NCI-H510A treated with DMSO at 0.1 percent for 48 hours (cell line): ENCODE measurements around the gene SUN3.

Experiments
- DNase-seq: peaks from one replicate; lab custom pipeline; 2025; lab: John Stamatoyannopoulos, UW

SUN3 gene, protein sequence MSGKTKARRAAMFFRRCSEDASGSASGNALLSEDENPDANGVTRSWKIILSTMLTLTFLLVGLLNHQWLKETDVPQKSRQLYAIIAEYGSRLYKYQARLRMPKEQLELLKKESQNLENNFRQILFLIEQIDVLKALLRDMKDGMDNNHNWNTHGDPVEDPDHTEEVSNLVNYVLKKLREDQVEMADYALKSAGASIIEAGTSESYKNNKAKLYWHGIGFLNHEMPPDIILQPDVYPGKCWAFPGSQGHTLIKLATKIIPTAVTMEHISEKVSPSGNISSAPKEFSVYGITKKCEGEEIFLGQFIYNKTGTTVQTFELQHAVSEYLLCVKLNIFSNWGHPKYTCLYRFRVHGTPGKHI

DNA sequence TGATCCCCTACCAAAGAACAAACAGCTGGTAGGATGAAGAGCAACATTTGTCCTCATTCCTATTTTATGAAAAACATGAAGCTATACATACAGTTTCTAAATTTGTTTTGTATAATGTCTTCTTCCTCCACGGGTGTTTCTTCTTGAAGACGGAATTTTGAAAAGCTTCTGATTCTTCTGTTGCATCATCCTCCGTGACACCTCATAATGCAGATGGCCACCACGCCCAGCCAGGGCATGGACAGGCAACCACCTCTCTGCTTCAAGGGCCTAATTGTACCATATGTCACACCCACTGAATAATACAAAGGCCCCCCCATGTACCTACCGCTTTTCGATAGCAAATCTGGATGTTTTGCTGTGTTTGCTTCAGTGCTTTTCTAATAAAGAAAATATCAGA lies at the start of gene SUN3:
Gene SUN3, minus strand, starts transcription at position 170 of the 400 bp plus-strand sequence. Its CDS starts 169 bp downstream, at position 1.
- no peak for DNase-seq

DNA sequence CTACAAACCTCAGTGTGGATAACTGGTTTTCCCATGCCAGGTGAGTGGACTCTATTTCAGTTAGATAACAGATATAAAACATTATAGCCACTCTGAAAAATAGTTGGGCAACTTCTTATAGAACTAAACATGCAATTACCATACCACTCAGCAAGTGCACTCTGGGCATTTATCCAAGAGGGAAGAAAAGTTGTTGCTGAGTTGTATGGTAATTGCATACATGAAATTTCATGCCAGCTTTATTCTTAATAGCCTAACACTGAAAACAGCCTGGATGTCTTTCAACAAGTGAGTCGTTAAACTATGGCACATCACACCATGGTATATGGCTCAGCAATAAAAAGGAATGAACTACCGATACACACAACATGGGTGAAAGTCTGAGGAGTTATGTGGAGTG lies 49.6 kb upstream of the SUN3 start:
- DNase-seq = no peak

DNA sequence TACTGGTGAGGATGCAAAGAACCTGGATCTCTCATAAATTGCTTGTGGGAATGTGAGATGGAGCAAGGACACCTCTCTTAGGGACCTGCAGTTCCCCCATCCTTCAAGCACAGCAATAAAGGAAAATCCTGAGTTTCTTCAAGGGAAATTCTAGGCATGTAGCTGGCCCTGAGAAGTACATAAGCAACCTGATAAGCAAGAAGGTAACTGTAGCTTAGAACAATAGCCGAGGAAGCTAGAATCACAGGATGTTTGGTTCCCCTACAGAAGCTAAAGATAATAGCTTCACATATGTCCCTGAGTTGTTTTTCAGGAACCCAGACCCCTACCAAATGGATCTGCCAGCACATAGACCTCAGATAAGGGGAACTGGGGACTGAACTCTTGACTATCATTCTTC lies 48.5 kb upstream of the SUN3 start:
- no peak for DNase-seq

DNA sequence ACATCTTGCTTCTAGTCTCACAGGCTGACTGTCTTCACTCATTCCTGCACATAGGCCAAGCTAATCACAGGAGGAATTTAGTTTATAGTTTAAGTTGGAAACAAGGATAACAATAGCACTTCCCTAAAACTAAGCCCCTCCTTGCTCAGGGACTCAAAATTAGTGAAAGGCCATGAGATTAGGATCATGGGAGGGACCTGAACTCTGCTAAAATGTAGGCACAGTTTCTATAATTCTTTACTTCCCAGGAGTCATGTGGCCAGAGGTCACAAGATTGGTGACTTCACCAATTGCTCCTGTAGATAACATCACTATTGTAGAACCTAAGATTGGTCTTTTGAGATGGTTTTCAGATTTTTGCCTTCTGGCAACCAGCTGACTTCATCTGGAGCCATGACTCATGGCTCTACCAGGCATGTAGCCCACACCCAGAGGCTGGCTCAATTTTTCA lies 45.3 kb upstream of the SUN3 start:
- DNase-seq = no peak

DNA sequence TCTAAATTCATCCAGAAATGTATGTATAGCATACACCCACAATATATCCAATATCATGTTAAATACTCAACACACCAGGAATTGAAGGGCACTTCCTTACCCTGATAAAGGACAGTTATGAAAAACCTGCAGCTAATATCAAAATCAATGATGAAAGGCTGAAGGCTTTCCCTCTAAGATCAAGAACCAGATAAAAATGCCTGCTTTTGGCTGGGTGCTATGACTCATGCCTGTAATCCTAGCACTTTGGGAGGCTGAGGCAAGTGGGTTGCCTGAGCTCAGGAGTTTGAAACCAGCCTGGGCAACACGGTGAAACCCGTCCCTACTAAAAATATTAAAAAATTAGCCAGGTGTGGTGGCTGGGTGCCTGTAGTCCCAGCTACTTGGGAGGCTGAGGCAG lies 38.6 kb upstream of the SUN3 start:
- no peak for DNase-seq

DNA sequence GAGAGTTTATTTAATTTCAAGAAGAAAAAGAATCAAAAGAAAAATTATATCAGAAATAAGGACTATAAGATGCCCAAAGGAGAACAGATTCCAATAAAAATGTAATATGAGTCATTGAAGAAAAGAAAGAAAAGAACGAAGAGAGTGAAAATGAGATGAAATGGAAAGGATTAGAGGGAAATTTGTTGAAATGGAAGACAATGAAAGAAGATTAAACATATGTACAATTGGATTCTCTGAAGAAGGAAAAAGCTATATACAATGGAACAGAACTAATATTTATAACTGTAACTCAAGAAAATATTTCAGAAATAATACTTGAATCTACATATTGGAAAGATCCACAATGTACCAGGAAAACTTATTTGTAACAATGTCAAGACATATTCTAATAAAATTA lies 35.1 kb upstream of the SUN3 start:
- no peak for DNase-seq

DNA sequence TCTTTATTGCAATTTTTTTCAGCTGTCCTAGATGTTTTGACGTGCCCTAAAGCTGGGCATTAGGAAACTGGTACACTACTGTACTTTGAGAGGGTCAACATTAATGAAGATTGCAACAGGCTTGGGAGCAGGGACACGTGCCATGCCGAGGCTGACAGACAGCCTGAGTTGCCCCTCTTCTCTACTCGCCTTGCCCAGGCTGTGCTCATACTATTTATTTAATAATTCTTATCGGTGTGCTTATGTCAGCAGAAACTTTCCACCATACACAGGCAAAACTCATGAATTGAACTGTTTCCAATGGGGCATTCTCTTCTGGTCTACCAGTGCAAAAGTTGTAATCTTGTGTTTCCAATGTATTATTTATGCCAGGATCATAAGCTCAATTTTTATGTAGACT lies 30.8 kb upstream of the SUN3 start:
- DNase-seq = no peak

DNA sequence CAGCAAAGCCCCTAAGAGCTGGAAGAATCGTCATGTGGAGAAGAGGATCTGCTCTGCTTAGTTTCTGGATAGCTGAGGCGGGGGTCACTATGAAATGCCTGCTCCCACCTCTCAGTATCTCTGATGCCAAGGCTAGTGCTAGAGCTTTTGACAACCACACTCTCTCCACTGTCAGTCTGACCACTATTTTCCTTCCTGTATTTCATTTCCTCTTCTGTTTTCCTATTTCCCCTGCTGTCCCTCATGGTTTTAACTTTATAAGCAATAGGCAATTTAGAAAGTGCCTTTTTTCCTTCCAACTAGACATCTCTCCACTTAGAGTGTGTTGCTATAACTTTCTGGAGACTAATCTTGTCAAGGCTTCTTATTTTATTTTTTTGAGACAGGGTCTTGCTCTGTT lies 30.1 kb upstream of the SUN3 start:
- no peak for DNase-seq

DNA sequence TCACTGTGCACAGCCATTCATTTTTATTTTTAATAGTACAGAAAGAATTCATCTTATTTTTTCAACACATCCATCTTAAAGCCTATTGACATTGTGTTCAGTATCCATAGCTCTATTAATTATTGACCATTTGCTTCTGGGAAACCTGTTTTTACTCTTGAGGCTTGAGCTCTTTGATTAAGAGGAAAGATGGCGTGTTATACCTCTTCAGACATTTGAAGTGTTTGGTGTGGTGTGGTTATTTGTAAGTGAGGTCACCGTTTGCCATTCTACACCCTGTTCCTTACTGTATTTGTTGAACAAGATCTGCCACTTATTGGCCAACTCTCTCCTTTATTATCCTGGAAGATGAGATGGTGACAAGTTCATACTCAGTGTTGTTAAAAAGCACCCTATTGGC lies 24.8 kb upstream of the SUN3 start:
- DNase-seq = no peak

DNA sequence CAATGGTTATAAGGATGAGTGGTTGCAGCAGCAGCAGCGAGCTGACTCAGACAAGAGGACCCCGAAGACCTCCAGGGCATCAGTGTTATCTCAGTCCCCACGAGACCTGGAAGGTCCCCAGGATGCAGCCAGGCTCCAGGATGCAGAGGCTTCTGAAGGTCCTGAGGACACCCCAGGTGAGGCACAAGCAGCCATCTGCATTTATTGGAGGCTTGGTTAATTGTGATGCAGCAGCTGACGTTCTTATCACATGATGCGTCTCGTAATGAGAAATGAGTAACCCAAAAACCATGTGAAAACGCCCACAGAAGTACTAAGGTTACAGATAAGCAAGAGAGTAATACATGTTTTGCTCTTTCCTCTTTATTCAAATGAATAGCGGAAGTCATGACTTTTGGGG lies 23.8 kb upstream of the SUN3 start:
- DNase-seq = no peak

DNA sequence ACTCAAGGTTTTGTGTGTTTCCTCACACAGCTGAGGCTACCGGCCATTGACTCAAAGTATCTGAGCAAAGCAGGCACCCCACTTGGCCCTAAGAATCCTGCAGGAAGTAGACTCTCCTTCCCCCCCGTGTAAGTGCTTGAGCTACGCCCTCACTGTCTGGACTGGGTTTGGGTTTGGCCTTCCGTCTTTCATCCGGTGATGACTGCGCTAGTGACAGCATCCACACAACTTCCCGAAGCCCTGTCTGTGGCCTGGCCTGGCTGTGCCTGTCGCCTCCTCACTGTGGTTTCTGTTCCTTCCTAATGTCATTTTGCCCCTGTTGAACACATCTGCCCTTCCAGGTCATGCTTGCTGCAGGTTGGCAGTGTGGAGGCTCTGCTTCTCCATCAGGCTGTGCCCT lies 20.9 kb upstream of the SUN3 start:
- no peak for DNase-seq

DNA sequence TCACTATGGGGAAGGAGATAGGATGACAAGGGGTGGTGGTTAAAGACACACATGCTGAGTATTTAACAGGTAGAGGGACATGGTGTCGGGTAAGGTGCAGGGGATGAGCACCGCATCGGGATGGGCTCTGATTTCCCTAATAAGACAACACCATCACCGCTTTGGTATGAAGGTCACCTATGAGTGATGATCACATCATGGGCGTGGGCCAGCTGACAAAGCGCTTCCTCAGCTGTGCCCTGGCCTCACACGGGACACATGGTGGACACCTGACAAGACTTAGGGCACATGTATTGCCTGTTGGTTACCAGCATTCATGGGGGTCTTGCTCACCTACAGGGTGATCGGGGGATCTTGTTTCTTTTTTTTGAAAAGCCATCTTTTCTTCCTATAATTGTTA lies 19.2 kb upstream of the SUN3 start:
- DNase-seq = no peak

DNA sequence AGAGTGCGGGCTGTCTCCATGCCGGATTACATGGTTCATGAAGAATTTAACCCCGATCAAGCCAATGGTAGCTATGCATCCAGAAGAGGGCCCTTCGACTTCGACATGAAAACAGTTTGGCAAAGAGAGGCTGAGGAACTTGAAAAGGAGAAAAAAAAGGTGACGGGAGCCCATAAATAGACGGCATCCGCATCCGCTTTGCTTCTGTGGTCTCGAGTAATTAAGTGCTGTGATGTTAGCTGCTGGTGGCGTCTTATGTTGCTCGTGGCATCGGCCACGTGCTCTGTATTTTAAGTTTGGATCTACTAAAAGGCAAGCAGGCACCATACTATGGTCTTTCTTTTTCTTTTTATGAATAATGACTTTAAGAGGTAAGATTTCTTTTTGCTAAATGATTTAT lies 17.6 kb upstream of the SUN3 start:
- no peak for DNase-seq

DNA sequence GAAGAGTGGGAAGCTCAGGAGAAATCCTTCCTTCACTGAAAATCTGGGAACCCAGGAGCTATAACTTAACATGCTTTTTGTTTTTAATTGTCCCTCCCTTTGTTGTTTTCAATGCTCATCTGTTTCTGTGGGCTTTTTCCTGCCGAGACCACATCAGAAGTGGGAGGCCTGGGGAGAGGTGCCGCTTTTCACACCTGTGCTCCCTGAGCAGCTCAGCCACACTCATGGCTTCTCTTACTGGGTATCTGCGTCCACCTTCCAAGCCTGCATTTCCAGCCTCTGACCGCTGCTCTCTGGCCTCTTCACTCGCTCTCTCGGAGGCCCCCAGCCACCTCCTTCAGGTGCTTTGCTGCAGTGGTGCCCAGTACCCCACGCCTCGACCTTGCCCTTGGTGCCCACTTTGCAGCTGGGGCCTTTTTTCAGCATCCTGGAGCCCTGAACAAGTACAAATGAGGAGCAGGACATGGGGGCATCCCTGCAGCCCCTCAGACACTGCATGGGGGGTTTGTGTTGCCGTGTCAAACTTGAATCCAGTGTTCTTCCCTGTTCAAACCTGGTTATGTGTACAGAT lies 16.4 kb upstream of the SUN3 start:
- no peak for DNase-seq

DNA sequence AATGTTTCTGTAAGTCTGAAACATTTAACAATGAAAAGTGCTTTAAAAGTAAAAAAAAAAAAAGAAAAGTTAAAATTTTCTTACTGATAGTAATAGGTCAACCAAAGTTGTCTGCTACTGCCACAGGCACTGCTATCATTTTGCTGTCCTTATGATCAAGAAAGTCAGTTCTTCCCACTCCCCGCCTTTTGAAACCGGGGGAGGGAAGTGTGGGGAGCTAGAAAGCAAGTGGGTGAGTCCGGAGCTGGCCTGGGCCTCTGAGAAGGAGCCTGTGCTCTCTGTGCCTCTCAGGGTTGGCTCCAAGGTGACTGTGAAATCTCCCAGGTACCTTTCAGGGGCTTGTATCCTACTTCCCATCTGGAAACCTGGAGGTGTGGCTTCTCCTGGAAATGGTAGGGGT lies 13.7 kb upstream of the SUN3 start:
- DNase-seq = no peak

DNA sequence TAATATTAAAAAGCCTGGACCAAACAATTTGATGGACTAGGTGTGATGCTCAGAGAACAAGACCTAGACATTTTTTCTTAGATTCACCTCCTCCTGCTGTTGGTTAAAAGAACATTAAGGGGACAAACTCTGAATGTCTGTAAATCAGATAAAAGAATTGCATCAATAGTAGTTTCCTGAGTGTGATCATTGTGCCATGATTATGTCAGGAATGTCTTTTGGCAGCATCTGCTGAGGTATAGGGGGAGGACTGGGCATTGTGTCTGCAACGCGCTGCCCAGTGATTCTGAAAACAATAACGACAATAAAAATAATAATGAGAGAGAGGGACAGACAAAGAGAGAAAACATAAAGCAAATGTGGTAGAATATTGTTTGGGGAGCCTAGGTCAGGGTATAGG lies 13.3 kb upstream of the SUN3 start:
- no peak for DNase-seq

DNA sequence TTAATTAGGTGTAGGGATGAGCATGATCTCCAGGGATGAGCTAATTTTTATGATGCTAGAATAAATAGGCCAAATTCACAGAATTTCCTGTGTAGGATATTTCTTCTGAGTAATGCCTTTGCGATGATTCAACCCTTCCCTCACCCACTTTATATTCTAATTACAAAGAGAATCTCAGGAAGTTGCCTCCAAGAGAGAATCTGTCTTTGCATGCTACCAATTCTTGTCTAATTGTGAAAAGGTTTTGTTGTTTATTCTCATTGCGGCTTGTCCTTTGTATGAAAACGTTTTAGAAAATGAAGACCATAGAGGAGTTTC lies 12.7 kb upstream of the SUN3 start:
- DNase-seq = no peak

DNA sequence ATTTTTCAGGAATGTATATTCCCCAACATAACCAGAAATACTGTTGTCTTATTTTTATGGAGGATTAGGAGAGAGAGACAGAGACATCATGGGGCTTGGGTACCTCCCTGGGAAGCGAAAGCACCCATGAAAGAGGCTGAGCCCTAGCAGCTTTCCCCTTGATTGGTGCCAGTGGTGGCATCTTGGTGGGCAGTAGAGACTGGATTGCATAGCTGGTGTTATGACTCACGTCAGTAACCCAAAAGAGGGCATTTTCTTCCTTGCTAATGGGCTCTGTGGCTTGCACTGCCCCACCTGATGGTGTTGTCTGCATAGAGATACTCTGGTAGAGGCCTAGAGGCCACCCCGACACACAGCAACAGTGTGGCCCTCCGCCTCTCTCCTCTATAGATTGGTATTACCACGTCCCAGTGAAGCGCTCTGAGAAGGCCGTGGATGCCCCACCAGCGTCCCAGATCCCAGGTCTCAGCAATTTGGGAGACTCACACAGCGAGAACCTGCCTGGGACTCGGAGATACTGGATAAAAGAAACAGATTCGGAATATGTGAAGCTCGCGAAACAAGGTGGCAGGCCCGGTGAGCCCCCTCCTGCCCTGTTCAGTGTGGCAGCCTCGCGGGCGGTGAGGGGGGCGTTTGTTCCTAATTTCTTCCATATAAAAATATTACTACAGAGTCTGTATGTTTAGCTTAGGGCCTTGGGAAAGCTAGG lies 12.2 kb upstream of the SUN3 start:
- DNase-seq = no peak

DNA sequence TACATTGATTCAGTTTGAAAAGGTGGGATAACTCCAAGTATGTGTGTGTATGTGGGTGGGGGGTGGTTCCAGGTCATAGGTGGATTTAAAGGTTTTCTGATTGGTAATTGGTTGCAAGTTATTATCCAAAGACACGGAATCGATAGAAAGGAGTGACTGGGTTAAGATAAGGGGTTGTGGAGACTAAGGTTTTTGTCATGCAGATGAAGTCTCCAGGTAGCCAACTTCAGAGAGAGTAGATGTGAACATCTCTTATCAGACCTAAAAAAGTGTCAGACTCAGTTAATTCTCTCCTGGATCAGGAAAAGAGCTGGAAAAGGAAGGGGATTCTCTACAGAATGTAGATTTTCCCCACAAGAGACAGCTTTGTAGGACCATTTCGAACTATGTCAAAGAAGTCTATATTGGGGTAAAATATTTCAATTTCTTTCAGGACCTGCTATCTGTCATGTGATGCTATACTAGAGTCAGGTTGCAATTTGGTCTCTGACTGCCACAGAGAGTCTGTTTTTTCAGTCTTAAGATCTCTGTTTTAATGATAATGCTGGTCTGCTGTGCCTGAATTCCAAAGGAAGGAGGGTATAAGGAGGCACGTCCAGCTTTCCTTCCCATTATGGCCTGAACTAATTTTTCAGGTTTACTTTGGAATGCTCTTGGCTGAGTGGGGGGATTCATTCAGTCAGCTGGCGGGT lies 10.1 kb upstream of the SUN3 start:
- DNase-seq = no peak

DNA sequence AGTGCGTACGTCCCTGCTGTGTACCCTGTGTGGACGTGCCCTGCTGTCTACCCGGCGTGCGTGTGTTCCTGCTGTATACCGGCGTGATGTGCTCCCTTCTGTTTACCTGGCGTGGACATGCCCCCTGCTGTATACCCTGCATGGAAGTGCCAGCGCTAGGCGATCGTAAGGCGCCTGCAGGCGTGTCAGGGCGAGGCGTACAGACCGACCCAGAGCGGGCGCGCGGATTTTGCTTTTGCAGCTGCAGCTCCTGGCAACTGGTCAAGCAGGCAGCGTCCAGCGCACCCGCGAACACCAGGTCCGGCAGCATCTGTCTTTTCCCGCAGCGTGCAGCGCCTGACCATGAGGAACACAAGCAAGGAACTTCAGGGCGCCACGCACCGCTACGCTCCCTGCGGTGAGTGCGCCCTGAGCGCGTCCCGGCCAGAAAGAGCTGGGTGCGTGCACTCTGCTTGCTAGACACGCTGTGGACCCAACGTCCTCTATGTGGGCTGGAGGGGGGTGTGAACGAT lies 7.1 kb upstream of the SUN3 start:
- DNase-seq = no peak

DNA sequence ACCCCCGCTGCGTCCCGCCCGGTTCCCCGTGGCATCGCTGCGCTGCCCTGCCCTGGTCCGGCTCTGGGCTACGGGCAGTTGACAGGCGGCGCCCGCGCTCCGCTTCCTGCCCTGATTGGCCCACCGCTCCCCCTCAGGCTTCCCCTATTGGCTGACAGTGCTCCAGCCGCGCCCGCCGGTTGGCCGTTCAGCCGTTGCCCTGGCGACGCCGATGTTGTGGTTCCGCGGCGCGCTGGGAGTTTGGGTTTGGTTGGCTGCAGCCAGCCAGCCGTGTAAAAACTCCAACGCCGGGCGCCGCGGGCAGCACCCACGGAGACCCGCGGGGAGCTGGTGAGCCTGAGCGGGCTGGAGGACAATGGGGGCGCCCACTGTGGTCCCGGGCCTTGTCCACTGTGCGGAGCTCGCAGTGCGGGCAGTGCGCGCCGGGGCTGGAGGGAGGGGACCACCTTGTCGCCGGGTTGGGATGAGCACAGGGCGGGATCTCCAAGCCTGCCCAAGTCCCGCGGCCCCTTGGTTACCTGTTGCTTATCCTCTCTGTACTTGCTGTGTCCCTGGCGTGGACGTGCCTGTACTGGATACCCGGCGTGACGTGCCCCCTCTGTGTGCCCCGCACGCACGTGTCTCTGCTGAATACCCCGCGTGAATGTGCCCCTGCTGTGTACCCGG lies 6.5 kb upstream of the SUN3 start, which contains the start of gene C7orf57:
Gene C7orf57, plus strand, starts transcription at position 243 of the 666 bp plus-strand sequence. CDS start 766 bp downstream, outside the sequence.
- DNase-seq = peak; percentile 75

DNA sequence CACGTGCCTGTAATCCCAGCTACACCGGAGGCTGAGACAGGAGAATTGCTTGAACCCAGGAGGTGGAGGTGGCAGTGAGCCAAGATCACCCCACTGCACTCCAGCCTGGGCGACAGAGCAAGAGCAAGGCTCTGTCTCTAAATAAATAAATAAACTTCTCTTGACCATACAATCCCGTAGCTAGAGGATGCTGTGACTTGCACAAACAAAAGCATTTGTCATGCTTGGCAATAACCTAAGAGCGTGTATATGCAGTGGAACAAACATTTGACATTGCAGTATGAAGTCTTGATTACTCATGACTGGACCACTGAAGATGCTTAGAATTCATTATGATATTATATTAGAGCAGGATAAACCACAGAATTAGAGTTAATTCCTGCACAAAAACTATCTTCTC lies 5.0 kb upstream of the SUN3 start:
- DNase-seq = no peak
